Suppressor macrophage treated with lipopolysaccharide for 4 hours (primary cell): ENCODE measurements around the gene OR2L2.
"Not testable (repeated sequence)": the region's sequence is repeated elsewhere in the genome, so short reads cannot be mapped to it uniquely, and the experiment has no call there.

ENCODE experiments used
- DNase-seq: peaks from one replicate; pipeline ENCODE4 v3.0.0-alpha.2; 2020

OR2L2 gene, protein sequence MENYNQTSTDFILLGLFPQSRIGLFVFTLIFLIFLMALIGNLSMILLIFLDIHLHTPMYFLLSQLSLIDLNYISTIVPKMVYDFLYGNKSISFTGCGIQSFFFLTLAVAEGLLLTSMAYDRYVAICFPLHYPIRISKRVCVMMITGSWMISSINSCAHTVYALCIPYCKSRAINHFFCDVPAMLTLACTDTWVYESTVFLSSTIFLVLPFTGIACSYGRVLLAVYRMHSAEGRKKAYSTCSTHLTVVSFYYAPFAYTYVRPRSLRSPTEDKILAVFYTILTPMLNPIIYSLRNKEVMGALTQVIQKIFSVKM

DNA sequence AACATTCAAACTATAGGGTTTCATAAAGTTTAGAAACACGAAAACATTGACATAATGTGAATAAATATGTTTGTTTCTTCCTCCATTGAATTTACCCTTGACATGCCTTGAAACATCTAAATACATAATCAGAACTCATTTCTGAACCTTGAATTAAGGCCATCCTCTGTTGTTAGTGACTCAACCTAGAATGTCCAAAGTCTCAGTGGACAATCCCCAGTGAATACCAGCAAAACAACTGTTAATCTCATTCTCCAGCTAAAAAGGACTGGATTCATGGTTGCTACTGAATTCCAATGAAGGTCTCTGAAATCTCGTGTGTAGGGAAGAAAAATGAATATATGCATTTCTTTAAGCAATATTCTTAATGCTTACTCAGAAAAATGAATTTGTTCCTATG is at the start of gene OR2L2:
Gene OR2L2 (plus strand): TSS at position 301 of the 400 bp plus-strand sequence. CDS start 8,198 bp downstream, outside the sequence.
- no peak for DNase-seq

DNA sequence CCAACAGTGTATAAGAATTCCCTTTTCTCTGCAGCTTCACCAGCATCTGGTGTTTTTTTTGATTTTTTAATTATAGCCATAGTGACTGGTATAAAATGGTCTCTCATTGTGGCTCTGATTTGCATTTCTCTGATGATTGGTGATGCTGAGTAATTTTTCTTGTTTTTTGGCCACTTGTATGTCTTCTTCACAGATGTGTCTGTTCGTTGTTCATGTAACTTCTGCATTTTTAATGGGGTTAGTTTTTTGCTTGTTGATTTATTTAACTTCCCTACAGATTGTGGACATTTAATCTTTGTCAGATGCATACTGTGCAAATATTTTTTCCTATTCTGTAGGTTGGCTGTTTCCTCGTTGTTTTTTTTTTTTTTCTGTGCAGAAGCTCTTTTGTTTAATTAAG is 36.9 kb upstream of the OR2L2 start:
- DNase-seq, result no peak

DNA sequence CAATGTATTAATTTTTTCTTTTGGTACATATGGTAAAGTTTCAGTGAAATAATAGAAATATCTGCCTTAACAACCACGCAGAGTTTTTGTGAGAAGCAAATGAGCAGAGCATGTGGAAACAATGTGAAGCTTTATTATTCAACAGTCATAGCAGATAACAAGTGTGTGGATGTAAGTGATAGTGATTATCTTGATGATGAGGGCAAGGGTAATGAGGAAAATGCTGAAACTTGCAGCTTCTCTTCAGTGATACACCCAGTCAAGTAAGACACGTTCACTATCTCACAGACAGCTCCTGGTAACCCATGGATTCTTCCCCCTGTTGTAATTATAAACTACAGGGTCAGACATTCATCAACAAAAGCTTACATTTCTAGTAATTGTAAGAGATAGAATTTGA is 31.1 kb upstream of the OR2L2 start:
- DNase-seq, result no peak

DNA sequence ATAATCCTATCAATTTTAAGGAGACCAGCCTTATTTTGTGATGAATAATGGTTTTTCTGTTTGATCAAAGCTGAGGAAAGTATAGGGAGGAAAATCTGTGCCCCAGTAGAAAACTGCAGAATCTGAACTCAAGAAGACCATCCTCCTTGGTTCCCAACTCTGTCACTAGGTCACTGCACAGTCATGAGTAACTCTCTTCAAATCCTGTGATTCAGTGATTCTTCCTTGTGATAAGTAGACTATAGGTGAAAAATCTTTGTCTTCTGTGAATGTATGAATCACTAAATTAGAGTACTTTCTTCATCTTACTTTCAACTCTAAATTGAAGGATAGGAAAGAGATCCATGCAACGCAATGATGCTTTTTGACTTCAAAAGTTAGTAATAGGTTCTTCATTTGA is 29.7 kb upstream of the OR2L2 start:
- DNase-seq, result no peak

DNA sequence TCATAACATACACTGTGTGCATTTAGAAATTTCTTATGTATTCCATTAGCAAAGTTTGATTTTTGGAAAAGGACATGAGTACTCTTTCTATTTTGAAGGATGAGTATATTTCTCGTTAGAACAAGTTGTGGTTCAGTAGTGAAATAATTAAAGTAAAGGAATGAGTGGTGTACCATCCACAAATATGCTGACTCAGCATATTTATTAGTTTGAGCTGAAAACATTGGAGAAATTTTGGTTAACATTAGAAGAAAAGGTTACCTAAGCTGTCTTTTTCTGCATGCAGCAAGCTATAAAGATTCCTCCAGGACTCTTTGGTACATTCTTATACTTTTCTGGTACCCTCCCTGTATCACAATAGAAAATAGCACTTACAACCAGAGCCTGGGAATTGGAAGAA is 22.1 kb upstream of the OR2L2 start:
- no peak for DNase-seq

DNA sequence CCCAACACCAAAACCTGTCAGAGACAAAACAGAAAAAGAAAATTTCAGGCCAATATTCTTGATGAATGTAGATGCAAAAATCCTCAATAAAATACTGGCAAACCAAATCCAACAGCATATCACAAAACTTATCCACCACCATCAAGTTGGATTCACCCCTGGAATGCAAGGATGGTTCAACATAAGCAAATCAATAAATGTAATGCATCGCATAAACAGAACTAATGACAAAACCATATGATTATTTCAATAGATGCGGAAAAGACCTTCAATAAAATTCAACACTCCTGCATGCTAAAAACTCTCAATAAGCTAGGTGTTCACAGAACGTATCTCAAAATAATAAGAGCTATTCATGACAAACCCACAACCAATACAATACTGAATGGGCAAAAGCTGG is 20.2 kb upstream of the OR2L2 start:
- no peak for DNase-seq

DNA sequence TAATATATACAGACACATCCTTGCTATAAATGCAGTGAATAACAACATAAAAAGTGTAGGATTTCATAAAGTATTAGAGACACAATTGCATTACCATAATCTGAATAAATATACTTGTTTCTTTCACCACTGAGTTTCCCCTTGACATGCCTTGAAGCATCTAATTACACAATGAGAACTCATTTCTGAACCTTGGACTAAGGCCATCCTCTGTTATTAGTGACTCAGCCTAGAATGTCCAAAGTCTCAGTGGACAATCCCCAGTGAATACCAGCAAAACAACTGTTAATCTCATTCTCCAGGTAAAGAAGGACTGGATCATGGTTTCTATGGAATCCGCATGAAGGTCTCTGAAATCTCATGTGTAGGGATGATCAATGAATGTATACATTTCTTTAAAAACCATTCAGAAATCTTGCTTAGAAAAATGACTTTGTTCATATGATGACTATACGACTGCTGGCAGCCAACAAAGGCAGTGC is 16.6 kb upstream of the OR2L2 start, which contains the start of gene OR2L5:
Gene OR2L5 (plus strand): TSS at position 432 of the 482 bp plus-strand sequence. CDS start 8,288 bp downstream, outside the sequence.
- DNase-seq, result no peak

DNA sequence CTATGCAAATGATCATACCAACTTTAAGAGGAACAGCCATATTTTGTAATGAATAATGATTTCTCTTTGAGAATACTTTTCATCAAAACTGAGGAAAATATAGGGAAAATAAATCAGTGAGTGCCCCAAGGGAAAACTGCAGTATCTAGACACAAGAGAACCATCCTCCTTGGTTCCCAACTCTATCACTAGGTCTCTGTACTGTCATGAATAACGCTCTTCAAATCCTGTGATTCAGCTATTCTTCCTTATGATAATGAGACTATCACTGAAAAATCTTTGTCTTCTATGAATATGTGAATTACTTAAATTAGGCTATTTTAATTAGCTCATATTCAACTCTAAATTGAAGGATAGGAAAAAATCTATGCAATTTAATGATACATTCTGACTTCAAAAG is 14.1 kb upstream of the OR2L2 start:
- DNase-seq, result no peak

DNA sequence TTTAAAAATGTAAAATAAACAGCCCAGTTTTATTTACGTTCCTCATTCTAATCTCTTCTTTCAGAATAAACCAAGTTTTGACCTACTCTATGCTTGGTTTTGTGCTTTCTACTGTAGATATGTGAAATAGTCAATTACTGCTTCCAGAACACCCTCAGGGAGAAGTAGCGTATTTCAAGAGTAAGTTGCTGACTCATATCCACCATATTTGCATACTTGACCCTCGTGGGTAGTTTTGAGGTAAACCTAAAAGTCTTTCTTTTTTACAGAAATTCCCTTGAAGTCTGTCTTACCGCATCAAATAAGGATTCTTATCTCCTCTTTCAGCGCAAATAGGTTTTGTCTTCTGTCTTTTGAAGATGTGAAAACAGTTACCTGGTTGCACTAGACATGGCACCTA is 15.3 kb downstream of the OR2L2 start:
- no peak for DNase-seq

DNA sequence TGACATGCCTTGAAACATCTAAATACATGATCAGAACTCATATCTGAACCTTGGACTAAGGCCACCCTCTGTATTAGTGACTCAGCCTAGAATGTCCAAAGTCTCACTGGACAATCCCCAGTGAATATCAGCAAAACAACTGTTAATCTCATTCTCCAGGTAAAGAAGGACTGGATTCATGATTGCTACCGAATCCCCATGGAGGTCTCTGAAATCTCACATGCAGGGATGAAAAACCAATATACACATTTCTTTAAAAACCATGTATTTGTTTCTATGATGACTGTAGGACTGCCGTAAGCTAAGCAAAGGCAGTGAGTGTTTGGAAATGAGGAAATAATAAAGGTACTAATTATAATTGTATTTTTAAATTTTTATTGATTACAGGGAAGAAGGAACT is 16.7 kb downstream of the OR2L2 start, which contains the start of gene OR2L3:
Gene OR2L3 (plus strand): TSS at position 301 of the 400 bp plus-strand sequence. CDS start 13,846 bp downstream, outside the sequence.
- DNase-seq, result no peak

DNA sequence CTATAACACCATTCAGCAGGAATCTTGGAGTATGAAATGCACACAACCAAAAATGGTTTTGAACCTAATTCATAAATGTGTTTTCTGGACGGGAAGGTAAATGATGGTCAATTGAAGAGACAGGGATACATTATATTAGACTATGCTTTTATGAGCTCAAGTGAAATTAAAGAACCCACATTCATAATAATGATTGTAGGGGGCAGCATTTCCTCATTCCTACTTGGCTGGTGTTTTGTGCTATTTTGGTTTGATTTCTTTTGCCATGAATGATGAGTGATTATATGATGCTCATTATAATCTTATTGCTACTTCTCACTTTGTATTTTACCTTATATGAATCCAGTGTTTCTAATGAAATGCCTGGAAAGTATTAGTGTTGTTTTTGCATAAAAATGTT is 17.1 kb downstream of the OR2L2 start:
- no peak for DNase-seq

DNA sequence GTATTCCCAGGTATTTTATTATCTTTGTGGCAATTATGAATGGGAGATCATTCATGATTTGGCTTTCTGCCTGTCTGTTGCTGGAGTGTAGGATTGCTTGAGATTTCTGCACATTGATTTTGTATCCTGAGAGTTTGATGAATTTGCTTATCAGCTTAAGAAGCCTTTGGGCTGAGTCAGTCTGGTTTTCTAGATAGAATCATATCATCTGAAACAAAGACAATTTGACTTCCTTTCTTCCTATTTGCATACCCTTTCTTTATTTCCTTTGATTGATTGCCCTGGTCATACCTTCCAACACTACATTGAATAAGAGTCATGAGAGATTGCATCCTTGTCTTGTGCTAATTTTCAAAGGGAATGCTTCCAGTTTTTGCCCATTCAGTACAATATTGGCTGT is 24.8 kb downstream of the OR2L2 start:
- no peak for DNase-seq

DNA sequence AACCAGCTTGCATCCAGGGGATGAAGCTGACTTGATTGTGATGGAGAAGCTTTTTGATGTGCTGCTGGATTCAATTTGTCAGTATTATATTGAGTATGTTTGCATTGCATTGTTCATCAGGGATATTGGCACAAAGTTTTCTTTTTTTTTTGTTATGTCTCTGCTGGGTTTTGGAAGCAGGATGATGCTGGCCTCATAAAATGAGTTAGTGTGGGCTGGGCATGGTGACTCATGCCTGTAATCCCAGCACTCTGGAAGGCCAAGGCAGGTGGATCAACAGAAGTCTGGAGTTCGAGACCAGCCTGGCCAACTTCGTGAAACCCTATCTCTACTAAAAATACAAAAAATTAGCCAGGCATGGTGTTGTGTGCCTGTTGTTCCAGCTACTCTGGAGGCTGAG is 25.4 kb downstream of the OR2L2 start:
- no peak for DNase-seq

DNA sequence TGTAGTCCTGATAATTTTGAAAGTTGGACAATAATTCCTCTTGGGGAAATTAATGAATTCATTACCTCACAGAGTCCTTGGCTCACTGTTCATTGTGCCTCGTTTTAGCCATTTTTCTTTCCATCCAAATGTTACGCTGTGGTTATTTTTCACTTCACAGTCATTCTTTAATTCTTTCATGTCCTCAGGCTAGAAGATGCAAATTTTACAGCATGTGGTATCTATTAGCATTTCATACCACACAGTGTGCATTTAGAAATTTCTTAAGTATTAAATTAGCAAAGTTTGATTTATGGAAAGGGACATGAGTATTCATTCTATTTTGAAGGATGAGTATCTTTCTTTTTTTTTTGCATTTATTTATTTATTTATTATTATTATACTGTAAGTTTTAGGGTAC is 35.2 kb downstream of the OR2L2 start:
- no peak for DNase-seq

DNA sequence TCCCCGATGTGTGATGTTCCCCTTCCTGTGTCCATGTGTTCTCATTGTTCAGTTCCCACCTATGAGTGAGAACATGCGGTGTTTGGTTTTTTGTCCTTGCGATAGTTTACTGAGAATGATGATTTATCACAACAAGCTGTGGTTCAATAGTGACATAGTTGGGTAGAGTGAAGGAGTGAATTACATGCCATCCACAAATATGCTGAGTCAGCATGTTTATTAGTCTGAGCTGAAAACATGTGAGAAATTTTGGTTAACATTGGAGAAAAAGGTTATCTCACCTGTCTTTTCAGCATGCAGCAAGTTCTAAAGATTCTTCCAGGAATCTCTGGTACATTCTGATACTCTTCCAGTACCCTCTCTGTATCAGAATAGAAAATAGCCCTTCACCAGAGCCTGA is 35.7 kb downstream of the OR2L2 start:
- no peak for DNase-seq

DNA sequence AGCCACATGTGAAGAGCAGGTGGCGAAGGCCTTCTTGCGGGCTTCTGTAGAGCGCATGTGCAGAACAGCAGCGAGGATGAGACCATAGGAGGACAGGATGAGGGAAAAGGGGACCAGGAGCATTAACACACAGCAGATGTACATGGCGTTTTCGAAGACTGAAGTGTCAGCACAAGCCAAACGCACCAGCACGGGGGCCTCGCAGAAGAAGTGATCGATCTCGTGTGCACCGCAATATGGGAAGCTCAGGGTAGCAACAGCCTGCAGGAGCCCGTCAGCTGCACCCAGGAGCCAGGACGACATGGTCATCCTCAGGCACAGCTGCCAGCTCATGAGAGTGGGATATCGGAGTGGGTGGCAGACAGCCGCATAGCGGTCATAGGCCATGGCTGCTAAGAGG is 54.0 kb downstream of the OR2L2 start:
- not testable (repeated sequence) for DNase-seq
